ENCODE results near the gene VENTX.
"Not testable (repeated sequence)": the region's sequence is repeated elsewhere in the genome, so short reads cannot be mapped to it uniquely, and the experiment has no call there.

VENTX gene

DNA sequence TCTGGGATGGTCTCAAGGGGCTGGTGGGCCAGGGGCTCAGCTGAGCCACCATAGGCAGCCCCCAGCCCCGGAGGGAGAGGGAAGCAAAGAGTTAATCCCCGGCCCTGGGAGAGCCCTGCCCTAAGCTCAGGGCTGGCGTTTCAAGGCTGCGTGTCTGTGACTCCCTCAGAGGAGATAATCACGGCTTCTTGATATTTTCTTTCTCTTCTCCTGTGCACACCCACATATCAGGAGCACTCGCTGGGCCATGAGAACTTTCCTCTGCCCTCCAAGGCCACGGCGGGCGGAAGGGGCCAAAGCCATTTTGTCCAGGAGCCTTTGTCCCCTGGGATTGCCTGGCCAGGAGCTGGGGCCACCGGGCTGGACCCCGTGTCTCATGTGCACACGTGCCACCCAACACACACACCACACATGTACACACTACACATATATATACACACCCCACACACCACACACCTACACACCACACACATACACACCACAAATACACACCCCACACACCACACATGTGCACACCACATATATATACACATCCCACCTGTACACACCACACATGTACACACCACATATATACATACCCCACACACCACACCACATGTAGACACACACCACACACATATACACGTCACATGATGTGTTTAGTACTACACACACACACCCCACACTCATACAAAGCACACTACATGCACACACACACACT is 16.9 kb downstream of the VENTX start:
- no peak for DNase-seq (ENCODE audit: low read depth in 2 of 2)

DNA sequence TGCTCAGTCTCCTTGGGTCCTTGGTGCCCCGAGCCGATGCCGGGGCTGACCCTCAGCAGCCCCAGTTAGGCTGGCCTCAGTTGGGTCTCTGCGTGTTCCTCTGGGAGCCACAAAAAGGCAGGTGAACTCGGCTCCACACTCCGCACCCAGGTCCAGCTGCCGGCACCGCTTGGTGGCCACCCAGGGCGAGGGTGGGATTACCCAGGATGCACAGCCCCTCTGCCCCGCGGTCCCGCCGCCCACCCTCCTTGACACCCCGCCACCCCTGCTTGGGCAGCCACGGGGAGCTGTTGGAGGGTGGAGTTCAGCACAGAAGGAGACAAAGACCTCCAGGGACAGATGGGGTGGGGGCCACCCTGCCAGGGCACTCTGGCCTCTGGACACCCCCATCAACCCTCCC is 17.7 kb downstream of the VENTX start:
- DNase-seq (ENCODE audit: low read depth in 2 of 2), result no peak

DNA sequence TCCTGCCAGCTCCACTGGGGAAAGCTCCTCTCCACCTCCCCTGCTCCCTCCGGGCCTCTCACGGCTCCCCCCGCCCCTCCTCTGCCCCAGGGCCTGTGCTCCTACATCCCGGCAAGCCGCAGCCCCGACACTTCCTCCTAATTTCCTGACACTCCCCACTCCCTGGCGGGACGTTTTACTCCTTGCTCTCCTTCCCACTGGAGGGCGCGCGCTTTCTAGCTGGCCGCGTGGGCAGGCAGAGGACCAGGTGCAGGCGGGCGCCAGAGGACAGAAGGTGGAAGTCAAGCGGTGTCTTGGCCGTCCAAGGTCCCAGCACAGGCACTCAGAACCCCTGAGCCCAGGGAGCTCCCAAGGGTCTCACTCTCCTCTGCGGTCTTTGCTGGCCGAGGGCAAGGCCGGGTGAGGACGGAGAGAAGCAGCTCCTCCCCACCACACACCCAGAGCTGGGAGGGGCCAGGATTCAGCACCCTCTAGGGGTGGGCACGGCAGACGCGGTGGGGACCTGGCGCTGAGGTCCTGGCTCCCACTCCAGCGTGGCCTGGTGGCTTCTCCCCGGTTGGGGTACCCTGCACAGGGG is 19.9 kb downstream of the VENTX start:
- no peak for DNase-seq (ENCODE audit: low read depth in 2 of 2)

DNA sequence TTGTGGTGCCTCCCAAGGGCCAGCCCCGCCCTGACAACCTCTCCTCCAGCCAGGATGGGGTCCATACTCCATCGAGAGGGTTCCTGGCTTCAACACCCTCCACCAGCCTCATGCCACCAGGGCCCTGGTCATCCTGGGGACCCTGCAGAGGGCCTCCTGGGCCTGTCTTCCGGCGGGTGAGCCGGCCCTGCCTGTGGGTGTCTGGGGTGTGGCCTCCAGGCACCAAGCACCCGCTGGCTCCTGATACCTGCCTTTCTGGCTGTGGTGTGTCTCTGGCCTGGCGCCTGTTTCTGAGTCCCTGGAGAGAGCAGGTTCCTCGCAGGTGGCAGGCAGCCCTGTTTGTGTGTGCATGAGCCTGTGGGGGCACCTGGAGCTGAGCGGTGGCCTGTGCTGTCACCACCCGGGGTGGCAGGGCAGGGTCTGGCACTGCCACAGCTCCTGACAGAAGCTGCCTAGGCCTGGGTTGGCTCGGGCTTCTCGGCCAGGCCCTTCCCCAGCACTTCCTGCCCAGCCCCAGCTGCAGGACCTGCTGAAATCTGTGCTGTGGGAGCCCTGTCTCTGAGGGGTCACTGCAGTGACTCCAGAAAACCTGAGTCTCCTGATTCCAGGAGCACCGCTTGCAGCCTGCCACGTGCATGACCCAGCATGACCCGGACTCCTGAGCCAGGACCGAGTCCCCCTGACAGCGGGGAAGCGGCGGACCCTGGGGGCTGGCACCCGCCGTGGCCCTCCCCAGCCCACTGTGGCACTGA is 20.6 kb downstream of the VENTX start:
- no peak for DNase-seq (ENCODE audit: low read depth in 2 of 2)

DNA sequence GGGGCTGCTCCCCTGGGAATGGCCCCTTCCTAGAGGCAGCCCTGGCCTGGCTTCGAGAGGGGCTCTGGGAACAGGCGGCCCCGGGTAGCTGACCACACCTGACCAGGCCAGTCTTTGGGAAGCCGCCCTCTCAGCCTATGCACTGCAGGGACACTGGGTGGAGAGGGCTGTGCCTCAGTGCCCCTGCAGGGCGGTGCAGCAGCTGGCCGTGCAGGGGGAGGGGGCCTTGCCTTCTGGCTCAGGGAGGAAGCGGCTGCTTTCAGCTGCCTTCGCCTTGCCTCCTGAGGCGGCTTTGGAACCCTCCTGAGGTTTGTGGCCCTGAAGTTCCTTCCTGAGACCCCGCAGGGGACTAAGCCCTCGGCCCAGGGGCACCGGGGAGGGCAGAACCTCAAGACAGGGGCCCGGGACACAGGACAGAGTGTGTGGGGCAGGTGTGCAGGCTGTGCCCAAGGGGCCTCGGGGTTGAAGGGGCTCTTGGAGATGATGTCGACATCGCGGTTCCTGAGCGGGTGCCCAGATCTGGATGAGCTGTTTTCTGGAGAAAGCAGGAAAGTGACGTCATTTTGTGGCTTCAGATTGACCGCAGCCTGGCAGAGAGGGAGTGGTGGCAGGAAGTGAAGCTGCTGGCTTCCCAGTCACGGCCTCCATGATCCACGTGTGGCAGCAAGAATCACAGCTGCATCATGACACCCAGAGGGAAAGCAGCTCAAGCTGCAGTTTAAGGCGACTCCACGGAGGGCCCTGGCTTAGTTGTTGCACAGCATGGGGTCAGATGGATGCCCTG is 21.4 kb downstream of the VENTX start:
- DNase-seq (ENCODE audit: low read depth in 2 of 2), result peak; percentile 91 to 92

DNA sequence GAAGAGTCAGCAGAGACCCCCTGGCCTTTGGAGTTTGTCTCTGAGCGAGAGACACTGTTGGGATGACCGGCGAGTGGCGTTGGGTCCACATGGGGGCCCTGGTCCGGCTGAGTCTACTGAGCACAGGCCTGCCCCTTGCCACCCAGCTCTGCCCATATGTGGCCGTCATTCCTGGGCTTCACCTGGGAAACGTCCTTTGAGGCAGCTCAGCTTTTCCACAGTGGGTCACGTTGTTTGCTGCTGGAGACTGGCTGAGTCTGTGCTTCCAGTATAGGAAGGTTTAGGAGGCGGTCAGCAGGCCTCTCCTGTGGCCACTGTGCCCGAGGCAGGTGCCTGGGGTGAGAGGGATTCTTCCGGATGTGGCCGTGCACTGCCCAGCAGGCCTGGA is 21.9 kb downstream of the VENTX start:
- no peak for DNase-seq (ENCODE audit: low read depth in 2 of 2)

DNA sequence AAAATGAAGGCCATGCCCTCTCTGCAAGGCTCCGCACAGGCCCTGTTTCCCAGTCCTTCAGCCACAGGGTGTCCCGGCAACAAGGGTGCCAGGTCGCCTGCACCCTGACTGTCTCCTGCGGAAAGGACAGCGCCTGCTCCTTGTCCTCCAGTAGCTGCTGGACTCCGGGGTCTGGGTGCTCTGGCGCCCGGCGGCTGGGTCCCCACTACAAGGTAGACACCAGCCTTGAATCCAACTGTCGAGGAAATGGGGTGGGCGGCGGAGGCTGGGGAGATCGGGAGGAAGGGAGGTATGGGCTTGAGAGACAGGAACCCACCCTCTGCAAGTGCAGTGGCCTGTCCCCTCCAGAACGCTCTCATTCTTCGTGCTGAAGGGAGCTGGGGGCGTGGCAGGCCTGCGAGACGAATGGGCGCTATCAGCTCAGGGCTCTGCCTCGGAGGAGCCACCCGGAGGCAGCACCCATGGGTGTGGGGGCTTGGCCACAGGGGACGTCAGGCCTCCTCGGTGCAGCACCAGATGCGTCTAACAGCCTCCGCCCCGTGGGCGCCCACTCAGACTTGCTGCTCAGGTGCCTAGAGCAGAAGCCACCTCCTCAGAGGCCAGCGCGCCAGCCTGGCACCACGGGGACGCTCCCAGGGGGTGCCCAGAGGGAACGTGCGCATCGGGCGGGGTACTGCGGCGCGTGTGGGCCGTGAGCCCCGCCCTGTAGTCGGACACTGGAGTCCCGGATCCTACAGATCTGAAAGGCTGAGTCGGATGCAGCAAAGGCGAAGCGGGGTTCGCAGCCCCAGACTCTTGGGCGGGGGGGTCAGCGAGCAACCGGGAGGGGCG is 23.5 kb downstream of the VENTX start:
- no peak for DNase-seq (ENCODE audit: low read depth in 2 of 2)

DNA sequence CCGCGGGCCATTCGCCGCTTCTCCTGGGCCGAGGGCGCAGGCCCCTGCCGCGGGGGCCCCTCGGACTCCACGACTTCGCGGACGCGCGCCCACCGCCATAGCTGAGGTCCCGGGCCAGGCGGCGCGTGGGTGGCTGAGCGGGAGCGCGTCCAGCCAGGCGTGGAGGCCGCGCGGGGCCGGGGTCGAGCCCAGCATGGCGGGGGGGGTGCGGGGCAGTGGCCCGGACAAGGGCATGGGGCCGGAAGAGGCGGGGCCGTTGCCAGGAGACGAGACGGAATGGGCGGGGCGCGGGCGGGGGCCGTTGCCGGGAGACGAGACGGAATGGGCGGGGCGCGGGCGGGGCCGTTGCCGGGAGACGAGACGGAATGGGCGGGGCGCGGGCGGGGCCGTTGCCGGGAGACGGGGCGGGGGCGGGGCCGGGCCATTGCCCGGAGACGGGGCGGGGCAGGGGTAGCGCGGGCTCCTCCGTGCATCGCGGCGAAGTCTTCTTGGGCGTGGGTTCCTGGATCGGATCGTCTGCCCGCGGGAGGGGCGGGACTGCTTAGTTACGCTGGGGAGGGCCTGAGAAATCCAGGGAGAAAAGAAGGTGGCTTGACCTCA is 24.2 kb downstream of the VENTX start:
- peak; percentile 20 to 33 for DNase-seq (ENCODE audit: low read depth in 2 of 2)

DNA sequence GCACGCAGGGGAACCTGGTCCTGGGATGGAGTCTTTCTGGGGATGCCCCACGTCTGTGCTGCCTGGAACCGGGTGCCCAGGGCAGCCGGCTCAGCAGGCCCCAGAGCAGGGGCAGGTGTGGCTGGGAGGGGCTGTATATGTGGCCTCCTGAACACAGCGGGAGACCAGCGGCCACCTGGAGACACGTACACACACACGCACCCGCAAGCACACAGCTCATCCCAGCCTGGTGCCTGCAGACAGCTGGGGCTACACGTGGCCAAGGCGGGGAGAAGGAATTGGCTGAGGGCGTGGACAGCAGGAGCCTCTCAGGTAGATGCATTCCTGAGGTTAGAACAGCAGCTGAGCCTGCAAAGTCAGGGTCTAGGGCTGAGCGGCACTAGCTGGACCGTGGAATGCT is 25.0 kb downstream of the VENTX start:
- DNase-seq (ENCODE audit: low read depth in 2 of 2), result no peak

DNA sequence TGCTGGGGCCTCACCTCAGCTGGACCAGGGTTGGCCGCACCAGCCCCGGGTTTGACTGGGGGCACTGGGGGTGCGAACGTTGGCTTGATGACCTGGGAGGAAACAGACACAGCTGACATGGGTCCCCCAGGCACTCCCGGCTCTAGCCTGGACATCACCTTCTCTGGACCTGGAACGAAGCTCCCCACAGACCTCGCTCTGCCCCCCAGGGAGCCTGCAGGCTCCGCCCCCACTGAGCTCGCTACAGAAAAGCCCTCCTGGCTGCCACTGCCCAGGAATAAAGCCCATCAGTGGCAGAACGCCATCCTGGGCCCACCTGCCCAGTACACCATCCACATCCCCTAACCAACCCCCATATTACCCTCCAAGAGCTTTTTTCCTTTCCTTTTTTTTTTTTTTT is 26.0 kb downstream of the VENTX start:
- no peak for DNase-seq (ENCODE audit: low read depth in 2 of 2)

DNA sequence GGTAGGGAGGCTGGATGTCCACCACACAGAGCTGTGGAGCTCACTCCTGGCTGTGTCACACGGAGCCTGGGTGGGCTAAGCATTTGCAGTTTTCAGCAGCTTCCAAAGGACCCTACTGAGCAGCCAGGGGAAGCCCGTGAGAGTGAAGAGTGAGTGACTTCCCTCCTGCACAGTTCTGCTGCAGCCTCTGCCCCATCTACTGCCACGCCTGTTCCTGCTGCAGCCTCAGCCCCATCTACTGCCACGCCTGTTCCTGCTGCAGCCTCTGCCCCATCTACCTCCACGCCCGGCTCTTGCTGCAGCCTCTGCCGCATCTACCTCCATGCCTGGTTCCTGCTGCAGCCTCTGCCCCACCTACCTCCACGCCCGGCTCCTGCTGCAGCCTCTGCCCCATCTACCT is 26.8 kb downstream of the VENTX start:
- DNase-seq (ENCODE audit: low read depth in 2 of 2), result no peak

DNA sequence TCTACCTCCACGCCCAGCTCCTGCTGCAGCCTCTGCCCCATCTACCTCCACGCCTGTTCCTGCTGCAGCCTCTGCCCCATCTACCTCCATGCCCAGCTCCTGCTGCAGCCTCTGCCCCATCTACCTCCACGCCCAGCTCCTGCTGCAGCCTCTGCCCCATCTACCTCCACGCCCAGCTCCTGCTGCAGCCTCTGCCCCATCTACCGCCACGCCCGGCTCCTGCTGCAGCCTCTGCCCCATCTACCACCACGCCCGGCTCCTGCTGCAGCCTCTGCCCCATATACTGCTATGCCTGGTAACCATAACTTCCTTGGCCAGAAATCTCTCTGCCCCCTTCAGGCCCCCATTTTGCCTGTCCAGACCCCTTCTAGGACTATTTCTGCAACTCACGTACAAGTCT is 27.4 kb downstream of the VENTX start:
- DNase-seq (ENCODE audit: low read depth in 2 of 2), result not testable (repeated sequence)

DNA sequence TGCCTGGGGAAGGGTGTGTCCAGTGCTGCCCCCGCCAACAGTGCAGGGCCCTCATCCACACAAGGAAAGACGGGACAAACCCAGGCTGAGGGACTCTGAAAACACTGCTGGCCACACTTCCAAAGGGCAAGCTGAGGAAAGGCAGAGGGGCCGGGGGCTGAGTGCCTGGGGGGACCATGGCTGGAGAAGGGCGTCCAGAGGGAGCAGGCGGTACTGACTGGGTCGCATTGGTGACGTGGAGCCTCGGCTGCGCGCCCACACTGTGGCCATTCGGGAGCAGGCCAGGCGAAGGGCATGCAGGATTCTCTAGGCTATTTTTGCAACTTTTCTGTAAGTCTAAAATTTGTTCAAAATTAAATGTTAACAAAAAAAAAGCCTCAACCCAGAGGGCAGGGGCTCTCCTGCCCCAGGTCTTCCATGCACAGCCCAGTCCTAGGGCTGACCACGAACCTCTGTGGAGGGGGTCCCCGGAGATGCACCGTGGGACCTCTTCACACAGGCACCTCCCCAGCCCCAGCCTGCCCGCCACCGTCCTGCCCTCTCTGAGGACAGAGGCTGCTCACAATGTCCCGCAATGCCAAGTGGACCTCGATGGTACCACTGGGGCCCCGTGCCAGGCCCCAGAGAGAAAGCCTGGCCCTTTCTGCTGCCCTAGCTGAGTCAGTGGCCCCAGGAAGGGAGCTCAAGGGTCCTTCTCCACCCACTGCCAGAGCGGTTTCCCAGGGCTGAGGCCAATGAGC is 28.6 kb downstream of the VENTX start:
- DNase-seq (ENCODE audit: low read depth in 2 of 2), result no peak

DNA sequence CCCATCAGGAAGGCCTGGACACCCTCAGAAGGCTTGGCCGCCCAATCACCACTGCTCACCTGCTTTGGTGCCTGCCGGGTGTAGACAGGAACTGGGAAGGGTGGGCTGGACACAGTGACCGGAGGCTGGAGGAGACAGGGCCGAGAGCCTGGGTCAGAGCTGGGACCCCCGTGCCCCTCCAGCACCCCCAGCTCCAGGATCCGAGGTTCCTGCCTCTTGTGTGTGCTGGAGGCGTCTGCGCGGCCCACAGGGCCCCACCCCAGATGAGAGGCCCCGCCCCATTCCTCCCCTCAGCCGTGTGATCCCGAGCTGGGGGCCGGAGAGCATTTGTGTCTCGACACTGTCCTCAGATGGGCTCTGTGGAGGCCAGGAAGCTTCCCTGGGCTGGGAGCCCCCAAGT is 29.6 kb downstream of the VENTX start:
- no peak for DNase-seq (ENCODE audit: low read depth in 2 of 2)

DNA sequence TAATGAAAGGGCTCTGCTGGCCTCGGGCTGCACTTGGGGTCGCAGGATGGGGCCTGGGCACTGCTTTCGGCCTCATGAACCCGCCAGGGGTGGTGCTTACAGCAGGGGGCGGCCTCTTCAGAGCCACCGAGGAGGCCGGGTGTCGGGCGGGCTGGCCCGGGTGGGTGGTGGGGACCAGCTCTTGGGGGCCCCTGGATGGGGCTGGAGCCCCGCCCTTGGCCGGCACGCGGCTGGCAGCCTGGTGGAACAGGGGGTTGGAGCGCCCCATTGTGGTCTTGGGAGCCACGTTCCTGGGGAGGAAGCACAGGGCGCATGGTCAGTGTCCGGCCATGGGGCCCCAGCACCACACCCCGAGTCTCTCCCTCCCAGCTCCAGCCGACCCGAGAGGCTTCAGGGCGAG is 30.2 kb downstream of the VENTX start:
- no peak for DNase-seq (ENCODE audit: low read depth in 2 of 2)

DNA sequence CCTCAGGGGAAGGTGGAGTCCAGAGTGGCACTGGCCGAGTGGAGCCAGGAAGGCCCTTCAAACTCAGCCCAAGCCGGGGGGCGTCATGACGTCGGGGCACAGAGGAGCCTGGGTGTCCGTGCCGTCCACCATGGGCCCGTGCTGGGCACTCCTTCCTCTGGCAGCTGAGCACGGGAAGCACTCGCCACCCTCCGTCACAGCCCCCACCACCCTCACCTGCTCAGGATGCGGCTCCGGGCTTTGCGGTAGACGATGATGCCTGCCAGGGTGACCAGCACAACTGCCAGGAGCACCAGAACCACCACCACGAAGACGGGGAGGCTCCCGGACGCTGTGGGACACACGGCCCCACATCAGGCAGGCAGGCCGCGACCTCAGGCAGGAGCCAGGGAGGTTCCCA is 30.9 kb downstream of the VENTX start:
- no peak for DNase-seq (ENCODE audit: low read depth in 2 of 2)

DNA sequence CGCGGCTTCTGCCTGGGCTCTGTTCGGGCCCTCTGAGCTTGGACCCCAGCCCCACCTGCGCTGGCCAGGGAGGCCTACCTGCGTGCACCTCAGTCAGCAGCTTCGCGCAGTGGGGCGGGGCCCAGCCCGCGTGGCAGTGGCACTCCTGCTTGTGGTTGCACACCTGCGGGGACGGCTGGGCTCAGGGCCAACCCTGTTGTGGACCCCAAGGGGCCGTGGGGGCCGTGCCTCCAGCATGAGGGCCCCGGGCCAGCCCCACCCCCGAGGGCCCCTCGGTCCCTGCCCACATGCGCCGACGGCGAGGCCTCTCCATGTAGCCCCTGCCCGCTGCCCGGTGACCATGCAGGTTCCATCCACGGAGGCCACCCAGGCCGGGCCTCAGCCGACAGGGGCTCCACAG is 31.7 kb downstream of the VENTX start:
- DNase-seq (ENCODE audit: low read depth in 2 of 2), result no peak

DNA sequence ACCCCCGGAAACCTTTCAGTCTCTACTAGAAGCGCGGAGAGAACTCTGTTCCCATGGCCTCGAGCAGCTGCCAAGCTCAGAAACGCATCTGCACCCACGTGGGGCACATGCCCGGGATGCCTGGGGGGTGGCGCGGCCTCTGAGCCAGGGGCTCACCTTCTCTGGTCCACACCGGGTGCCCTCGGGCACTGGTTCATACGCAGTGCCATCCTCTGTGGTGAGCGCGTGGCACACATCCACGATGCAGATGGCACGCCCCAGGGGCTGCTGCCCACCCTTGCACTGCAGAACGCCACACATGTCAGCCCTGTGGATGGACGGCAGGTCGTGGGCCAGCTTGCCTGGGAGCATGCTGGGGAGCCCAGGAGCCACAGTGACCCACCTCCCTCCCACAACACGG is 32.5 kb downstream of the VENTX start:
- DNase-seq (ENCODE audit: low read depth in 2 of 2), result no peak

DNA sequence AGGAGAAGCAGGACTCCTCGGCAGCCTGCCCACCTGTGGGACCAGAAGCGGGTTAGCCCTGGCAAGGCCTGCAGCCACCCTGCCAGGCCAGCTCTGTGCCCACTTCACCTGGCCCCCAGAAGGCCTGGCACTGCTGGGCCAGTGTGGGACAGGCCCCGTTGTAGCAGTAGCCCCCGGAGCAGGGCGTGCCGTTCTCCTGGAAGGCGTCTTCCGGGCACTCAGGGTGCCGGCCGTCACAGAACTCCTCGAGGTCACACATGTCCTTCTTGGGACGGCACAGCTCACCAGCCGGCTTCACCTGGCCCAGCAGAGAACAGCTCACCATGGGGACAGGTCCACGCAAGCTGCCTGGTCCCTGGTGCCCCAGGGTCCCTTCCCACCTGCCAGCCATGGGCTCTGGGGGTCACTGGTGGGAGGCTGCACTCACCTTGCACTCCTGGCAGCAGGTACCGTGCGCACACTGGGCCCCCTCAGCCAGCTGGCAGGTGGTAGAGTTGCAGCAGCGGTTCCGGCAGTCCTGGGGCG is 33.2 kb downstream of the VENTX start:
- DNase-seq (ENCODE audit: low read depth in 2 of 2), result no peak
